GM10847 (cell line): ENCODE results near the gene TLCD5.

Experiments used
- POLR2A ChIP-seq: IDR thresholded peaks from 2 replicates; pipeline ENCODE4 v1.6.1; 2011; ENCODE audit not compliant: insufficient read length; ENCODE audit errors: extremely low read depth

TLCD5 gene

DNA sequence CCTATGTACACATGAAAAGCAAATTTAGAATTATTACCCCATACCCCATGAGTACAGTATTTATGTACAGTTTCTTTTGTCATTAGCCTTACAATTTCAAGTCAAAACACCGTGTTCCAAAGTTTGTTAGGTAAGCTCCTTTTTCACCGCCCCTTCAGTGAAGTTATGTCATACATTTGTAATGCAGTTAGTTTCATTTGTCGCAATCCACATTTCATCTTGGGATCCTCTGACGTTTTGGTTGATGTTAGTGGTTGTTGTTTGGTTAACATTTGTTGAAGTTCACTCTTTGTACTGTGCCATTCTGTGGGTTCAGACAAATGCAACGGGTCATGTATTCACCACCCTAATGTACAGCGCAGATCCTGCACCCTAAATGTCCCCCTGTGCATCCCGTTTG, 56.3 kb downstream of the TLCD5 start:
- TF ChIP-seq POLR2A = no peak
